Thyroid gland (tissue), 4 donors: ENCODE data around the gene EZR. TPM values are rescaled to one million over a fixed set of nuclear protein-coding genes. Genes with fewer than 3 reads are reported as not detected.
A peak's percentile ranks its signal among the peaks of the same experiment; 100 is the strongest.
"Not testable (repeated sequence)": the region's sequence is repeated elsewhere in the genome, so short reads cannot be mapped to it uniquely, and the experiment has no call there.

ENCODE experiments used
- DNase-seq, 2 donors: peaks; one replicate each; pipeline ENCODE4 v3.0.0-alpha.2; 2019
- H3K27ac ChIP-seq, 3 donors: fragments of 200-600 bp; sonication (generic); 1 replicate in 2 of 3; 2 replicates in 1 of 3; pipeline ENCODE4 v1.5.1; 2016 to 2019; ENCODE audit warnings: mild to moderate bottlenecking in 1 of 3, moderate library complexity in 1 of 3
- H3K27me3 ChIP-seq: fragments of 200-600 bp; sonication (generic); one replicate; pipeline ENCODE4 v1.5.1; 2019
- H3K36me3 ChIP-seq, 2 donors: fragments of 200-600 bp; sonication (generic); one replicate each; pipeline ENCODE4 v1.5.1; 2016 to 2019
- H3K4me1 ChIP-seq, 2 donors: fragments of 200-600 bp; sonication (generic); one replicate each; pipeline ENCODE4 v1.5.1; 2017 to 2019
- H3K4me3 ChIP-seq, 3 donors: fragments of 200-600 bp; sonication (generic); replicated peaks in 1 of 3; 1 replicate in 2 of 3; 2 replicates in 1 of 3; pipeline ENCODE4 v1.5.1; 2016; ENCODE audit warnings: mild to moderate bottlenecking in 1 of 3
- H3K9me3 ChIP-seq: fragments of 200-600 bp; sonication (generic); one replicate; pipeline ENCODE4 v1.5.1; 2017
- CTCF ChIP-seq, 6 experiments: fragments of 200-600 bp in 3 of 6; fragments of 450-650 bp in 3 of 6; sonication (generic) in 3 of 6; IDR thresholded peaks; one replicate each; pipeline ENCODE4 v1.5.1; 2016 to 2019; ENCODE audit warnings: antibody characterized with exemption in 6 of 6, mild to moderate bottlenecking in 2 of 6, inconsistent platforms in 1 of 6, moderate library complexity in 1 of 6
- POLR2A ChIP-seq, 2 donors: fragments of 450-650 bp; IDR thresholded peaks; one replicate each; pipeline ENCODE4 v1.6.1; 2017; ENCODE audit warnings: antibody characterized with exemption in 2 of 2, mild to moderate bottlenecking in 2 of 2, moderate library complexity in 1 of 2
- WGBS, 2 donors: methylation state at CpG; one replicate each; pipeline ENCODE4 v1.1.5; 2017; 5-methylcytosine and 5-hydroxymethylcytosine counted together
- intact Hi-C: fragments of 100-400 bp; cut with DNase I; formaldehyde crosslinking; loops from one replicate; pipeline ENCODE4 v1.15.1; 2023
- total RNA-seq, 4 donors: library from RNA; depleted of rRNA; stranded (reverse); fragments of >200 nt; gene quantifications; one replicate each; pipeline ENCODE4 v1.2.3, GENCODE V29; 2016

EZR gene
- total RNA-seq, 4 donors from 2014 or later: 221 to 412 (median 339) TPM

GRCh38 chr6:158837684-158838625 lies 18.8 kb upstream of the EZR start:
- H3K27ac ChIP-seq: no peak overlapping the region
- no peaks in the 10 kb centered on the region for H3K9me3 ChIP-seq
- intact Hi-C loops: no loop called here
- no peak for DNase-seq
- TF ChIP-seq POLR2A (IDR thresholded peaks at IDR 0.05) (no peak), CTCF (IDR thresholded peaks at IDR 0.05) (no peak)
- H3K36me3 ChIP-seq: no peaks in the 10 kb centered on the region
- 78 to 89% methylated on average over 13 to 14 of the region's 14 CpGs for WGBS, 2 donors
- no peaks in the 10 kb centered on the region for H3K27me3 ChIP-seq
- peaks cover 14 to 15% of the 10 kb centered on the region in 2 donors for H3K4me1 ChIP-seq
- H3K4me3 ChIP-seq: no peak overlapping the region

DNA sequence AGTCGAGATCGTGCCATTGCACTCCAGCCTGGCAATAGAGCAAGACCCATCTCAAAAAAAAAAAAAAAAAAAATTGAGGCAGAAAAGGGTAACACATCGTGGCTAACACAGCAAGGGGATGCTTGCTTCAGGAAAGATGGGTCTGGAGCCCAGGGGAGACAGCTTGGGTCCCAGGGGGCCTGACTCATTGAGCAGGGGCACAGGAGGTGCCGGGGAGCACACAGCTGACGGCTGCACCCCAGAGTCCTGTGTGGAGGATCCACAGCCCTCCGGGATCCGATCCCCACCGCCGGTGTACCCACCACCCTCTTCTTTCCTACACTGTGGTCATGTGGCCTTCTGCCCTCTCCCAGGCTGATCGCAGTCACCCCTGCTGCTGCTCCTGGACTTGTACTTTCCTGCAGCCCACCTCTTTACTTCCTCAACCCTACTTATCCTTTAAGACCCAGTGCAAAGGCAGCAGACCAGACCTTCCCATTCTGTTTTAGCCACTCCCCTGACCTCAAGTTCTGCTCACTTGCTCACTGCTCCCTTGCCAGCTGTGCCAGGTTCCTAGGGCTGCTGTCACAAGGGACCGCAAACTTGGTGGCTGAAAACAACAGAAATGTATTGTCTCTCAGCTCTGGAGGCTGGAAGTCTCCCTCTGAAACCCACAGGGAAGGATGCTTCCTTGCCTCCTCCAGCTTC lies 17.6 kb upstream of the EZR start:
- intact Hi-C loops: no loop called here
- Histone ChIP-seq H3K4me3 (no peak overlapping the region), H3K27ac (no peak overlapping the region), H3K4me1 (peaks cover 14 to 15% of the 10 kb centered on the region in 2 donors), H3K27me3 (no peaks in the 10 kb centered on the region), H3K36me3 (no peaks in the 10 kb centered on the region), H3K9me3 (no peaks in the 10 kb centered on the region)
- TF ChIP-seq POLR2A (IDR thresholded peaks at IDR 0.05) (no peak), CTCF (IDR thresholded peaks at IDR 0.05) (no peak)
- WGBS, 2 donors: 94 to 95% methylated on average over 11 of the region's 11 CpGs
- no peak for DNase-seq

- H3K9me3 ChIP-seq: no peaks in the 10 kb centered on the region
- H3K27ac ChIP-seq: peak overlapping the region; percentile 31 to 65 (median 37)
- TF ChIP-seq POLR2A (IDR thresholded peaks at IDR 0.05) (peak in 1 of 2 donors; percentile 14), CTCF (IDR thresholded peaks at IDR 0.05) (no peak)
- H3K36me3 ChIP-seq: no peaks in the 10 kb centered on the region
- intact Hi-C loops: no loop called here
- H3K4me1 ChIP-seq: peaks cover 14 to 15% of the 10 kb centered on the region in 2 donors
- peak; percentile 81 to 82 for DNase-seq
- H3K27me3 ChIP-seq: no peaks in the 10 kb centered on the region
- WGBS, 2 donors: 52 to 55% methylated on average over 19 of the region's 19 CpGs
- H3K4me3 ChIP-seq: no peak overlapping the region
Observed at GRCh38 chr6:158835616-158836221, 16.6 kb upstream of the EZR start.

- 40 to 42% methylated on average over 9 of the region's 9 CpGs for WGBS, 2 donors
- no peak for TF ChIP-seq POLR2A (IDR thresholded peaks at IDR 0.05)
- TF ChIP-seq CTCF (IDR thresholded peaks at IDR 0.05): no peak
- intact Hi-C loops: no loop called here
- DNase-seq: peak; percentile 90 to 92
- Histone ChIP-seq H3K36me3 (no peaks in the 10 kb centered on the region), H3K4me3 (no peak overlapping the region), H3K4me1 (peaks cover 14 to 15% of the 10 kb centered on the region in 2 donors), H3K27me3 (no peaks in the 10 kb centered on the region), H3K27ac (peak overlapping the region in 2 of 3 donors; percentile 31 to 65), H3K9me3 (no peaks in the 10 kb centered on the region)
Observed at GRCh38 chr6:158834675-158835385, 15.7 kb upstream of the EZR start.

DNA sequence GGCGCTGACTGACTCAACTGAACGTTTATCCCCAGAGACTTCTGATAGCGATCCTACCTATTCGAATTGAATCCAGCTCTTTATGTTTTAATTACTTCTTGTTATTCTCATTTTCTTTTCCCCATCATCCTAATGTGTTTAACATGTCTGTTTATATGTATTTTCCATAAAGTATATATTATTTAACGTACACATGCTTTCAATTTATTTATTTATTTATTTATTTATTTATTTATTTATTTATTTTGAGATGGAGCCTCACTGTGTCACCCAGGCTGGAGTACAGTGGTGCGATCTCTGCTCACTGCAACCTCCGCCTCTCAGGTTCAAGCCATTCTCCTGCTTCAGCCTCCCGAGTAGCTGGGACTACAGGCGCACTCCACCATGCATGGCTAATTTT lies 13.6 kb upstream of the EZR start:
- H3K9me3 ChIP-seq, H3K4me3 ChIP-seq, H3K27me3 ChIP-seq, H3K36me3 ChIP-seq, H3K27ac ChIP-seq, intact Hi-C loops, DNase-seq: not testable (repeated sequence)
- H3K4me1 ChIP-seq: peaks cover 14 to 15% of the 10 kb centered on the region in 2 donors
- 89 to 90% methylated on average over 9 of the region's 9 CpGs for WGBS, 2 donors
